T-cell (primary cell): Measurements from ENCODE around the gene SCGB1D2. TPM values are rescaled to one million over a fixed set of nuclear protein-coding genes. Genes with fewer than 3 reads are reported as not detected.

Experiments
- ATAC-seq, 4 experiments: fragments of 200-7000 bp in 3 of 4; fragments of 150-1000 bp in 1 of 4; cut with Tn5 transposase; replicated peaks in 1 of 4; 1 replicate in 3 of 4; 2 replicates in 1 of 4; pipeline ENCODE4 v1.10.0; 2021; ENCODE audit warnings: moderate library complexity in 3 of 4, mild to moderate bottlenecking in 2 of 4, moderate number of reproducible peaks in 1 of 4
- CTCF ChIA-PET, 2 donors: fragments of 300-600 bp; sonication (Branson Sonifier 250); formaldehyde crosslinking; loops; one replicate each; lab custom pipeline; 2022; ENCODE audit warnings: antibody characterized with exemption in 2 of 2; lab: Charles Lee
- POLR2A ChIA-PET, 2 donors: fragments of 300-600 bp; sonication (Branson Sonifier 250); formaldehyde crosslinking; loops; one replicate each; lab custom pipeline; 2022; ENCODE audit warnings: antibody characterized with exemption in 2 of 2; lab: Charles Lee
- DNase-seq, 35 experiments: peaks; one replicate each; pipeline versions ENCODE4 v3.0.0 to v3.0.0-alpha.2; 2013 to 2023
- H3K27ac ChIP-seq: one replicate; pipeline ENCODE4 v1.5.1; 2013; ENCODE audit warnings: low read length
- H3K27me3 ChIP-seq, 2 experiments: replicated peaks in 1 of 2; 1 replicate in 1 of 2; 2 replicates in 1 of 2; pipeline versions ENCODE4 v1.6.1 to v1.7.0; 2013; ENCODE audit warnings: low read length in 1 of 2, mixed read lengths in 1 of 2; ENCODE audit not compliant: control insufficient read depth in 2 of 2, insufficient read depth in 2 of 2; ENCODE audit errors: extremely low read depth in 1 of 2
- H3K36me3 ChIP-seq, 2 donors: 1 replicate in 1 of 2; 2 replicates in 1 of 2; pipeline versions ENCODE4 v1.6.1 to v1.7.0; 2013; ENCODE audit warnings: low read length in 1 of 2; ENCODE audit not compliant: control insufficient read depth in 2 of 2, insufficient read depth in 1 of 2; ENCODE audit errors: extremely low read depth in 1 of 2
- H3K4me1 ChIP-seq, 2 experiments: 1 replicate in 1 of 2; 2 replicates in 1 of 2; pipeline versions ENCODE4 v1.6.1 to v1.7.0; 2013; ENCODE audit warnings: low read length in 2 of 2, mixed read lengths in 1 of 2; ENCODE audit not compliant: insufficient read depth in 2 of 2, control insufficient read depth in 1 of 2; ENCODE audit errors: extremely low read depth in 1 of 2
- H3K4me3 ChIP-seq, 2 donors: 1 replicate in 1 of 2; 2 replicates in 1 of 2; pipeline versions ENCODE4 v1.5.1 to v1.7.0; 2013; ENCODE audit warnings: mild to moderate bottlenecking in 2 of 2, low read length in 1 of 2, moderate library complexity in 1 of 2; ENCODE audit not compliant: control insufficient read depth in 1 of 2; ENCODE audit errors: extremely low read depth in 1 of 2
- H3K9me3 ChIP-seq: 2 replicates; pipeline ENCODE4 v1.7.0; 2013
- H3K27ac Mint-ChIP-seq, 2 donors: one replicate each; pipeline ENCODE4 v1.8.0; 2020 to 2021; ENCODE audit warnings: mild to moderate bottlenecking in 2 of 2, mixed read lengths in 2 of 2
- H3K27me3 Mint-ChIP-seq, 2 donors: one replicate each; pipeline ENCODE4 v1.8.0; 2021 to 2022; ENCODE audit warnings: mixed read lengths in 2 of 2
- H3K36me3 Mint-ChIP-seq: one replicate; pipeline ENCODE4 v1.8.0; 2021; ENCODE audit warnings: mixed read lengths
- H3K4me1 Mint-ChIP-seq, 3 donors: one replicate each; pipeline ENCODE4 v1.8.0; 2020 to 2022; ENCODE audit warnings: mixed read lengths in 3 of 3, mild to moderate bottlenecking in 1 of 3
- H3K4me3 Mint-ChIP-seq, 3 donors: one replicate each; pipeline ENCODE4 v1.8.0; 2020 to 2022; ENCODE audit warnings: mild to moderate bottlenecking in 3 of 3, mixed read lengths in 3 of 3, moderate library complexity in 3 of 3
- H3K9me3 Mint-ChIP-seq, 3 donors: one replicate each; pipeline ENCODE4 v1.8.0; 2020 to 2022; ENCODE audit warnings: mixed read lengths in 3 of 3
- WGBS: methylation state at CpG from one replicate; pipeline ENCODE4 v1.1.5; 2013; ENCODE audit warnings: missing lambda C conversion rate; ENCODE audit not compliant: insufficient coverage; 5-methylcytosine and 5-hydroxymethylcytosine counted together
- total RNA-seq, 35 experiments: library from RNA in 6 of 35; stranded (reverse) in 6 of 35; fragments of 120-200 nt in 1 of 35; gene quantifications; one replicate each; pipeline versions ENCODE4 v1.2.1 to v1.2.4 and lab custom pipeline; 2013 to 2026

SCGB1D2 gene
- total RNA-seq, 5 donors from 2014 or later (not counting 1 experiment from before 2014, with no cell fraction given): not detected

GRCh38 chr11:62245271-62245753 is 3.3 kb downstream of the SCGB1D2 start:
- no peak overlapping the region for H3K27ac Mint-ChIP-seq
- WGBS: 23% methylated on average over 3 of the region's 6 CpGs
- no peaks in the 10 kb centered on the region for H3K4me1 ChIP-seq
- no peaks in the 10 kb centered on the region for H3K4me1 Mint-ChIP-seq
- H3K4me3 ChIP-seq: no peak overlapping the region
- peaks cover 41 to 60% of the 10 kb centered on the region in 2 donors for H3K27me3 Mint-ChIP-seq
- no peak for DNase-seq
- ChIA-PET CTCF (no interaction called here), POLR2A (no interaction called here)
- no peak overlapping the region for H3K4me3 Mint-ChIP-seq
- peaks cover 8% of the 10 kb centered on the region for H3K36me3 Mint-ChIP-seq
- no peak overlapping the region for H3K27ac ChIP-seq
- peaks cover 0 to 26% of the 10 kb centered on the region in 2 experiments for H3K27me3 ChIP-seq
- peaks cover 5 to 10% (median 9%) of the 10 kb centered on the region in 3 donors for H3K9me3 Mint-ChIP-seq
- ATAC-seq: no peak
- no peaks in the 10 kb centered on the region for H3K36me3 ChIP-seq
- no peaks in the 10 kb centered on the region for H3K9me3 ChIP-seq

DNA sequence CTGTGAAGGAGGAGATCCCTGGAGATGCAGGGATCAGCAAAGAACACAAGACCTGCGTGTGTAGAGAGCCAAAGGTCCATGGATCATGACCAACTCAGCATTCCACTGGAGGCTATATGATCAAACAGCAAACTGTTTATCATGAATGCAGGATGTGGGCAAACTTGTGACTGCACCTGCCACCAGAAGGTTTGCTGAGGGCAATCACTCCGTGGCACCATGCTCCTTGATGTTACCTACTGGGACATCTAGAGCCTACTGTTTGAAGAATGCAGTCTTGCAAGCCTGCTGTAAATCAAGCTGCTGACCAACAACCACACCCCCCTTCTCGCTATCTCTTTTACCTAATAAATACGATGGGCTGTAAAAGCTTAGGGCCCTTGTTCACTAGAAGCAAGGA is 9.7 kb downstream of the SCGB1D2 start:
- Mint-ChIP-seq H3K27ac (no peak overlapping the region), H3K27me3 (peaks cover 21 to 22% of the 10 kb centered on the region in 2 donors), H3K4me1 (no peaks in the 10 kb centered on the region), H3K9me3 (peaks cover 14 to 46% (median 38%) of the 10 kb centered on the region in 3 donors), H3K4me3 (no peak overlapping the region), H3K36me3 (peaks cover 19% of the 10 kb centered on the region)
- ChIA-PET POLR2A (no interaction called here), CTCF (interaction anchor here in 1 of 2 donors (0.6 kb wide), 1 partner anchor 89 kb away, joined by 4 read pairs; no protein-coding TSS in a partner anchor)
- DNase-seq (no peak), ATAC-seq (no peak)
- 50% methylated on average over 3 of the region's 4 CpGs for WGBS
- no peak overlapping the region for H3K4me3 ChIP-seq
- H3K36me3 ChIP-seq: no peaks in the 10 kb centered on the region
- no peak overlapping the region for H3K27ac ChIP-seq
- no peaks in the 10 kb centered on the region for H3K4me1 ChIP-seq
- H3K27me3 ChIP-seq: peaks cover 0 to 9% of the 10 kb centered on the region in 2 experiments
- no peaks in the 10 kb centered on the region for H3K9me3 ChIP-seq

DNA sequence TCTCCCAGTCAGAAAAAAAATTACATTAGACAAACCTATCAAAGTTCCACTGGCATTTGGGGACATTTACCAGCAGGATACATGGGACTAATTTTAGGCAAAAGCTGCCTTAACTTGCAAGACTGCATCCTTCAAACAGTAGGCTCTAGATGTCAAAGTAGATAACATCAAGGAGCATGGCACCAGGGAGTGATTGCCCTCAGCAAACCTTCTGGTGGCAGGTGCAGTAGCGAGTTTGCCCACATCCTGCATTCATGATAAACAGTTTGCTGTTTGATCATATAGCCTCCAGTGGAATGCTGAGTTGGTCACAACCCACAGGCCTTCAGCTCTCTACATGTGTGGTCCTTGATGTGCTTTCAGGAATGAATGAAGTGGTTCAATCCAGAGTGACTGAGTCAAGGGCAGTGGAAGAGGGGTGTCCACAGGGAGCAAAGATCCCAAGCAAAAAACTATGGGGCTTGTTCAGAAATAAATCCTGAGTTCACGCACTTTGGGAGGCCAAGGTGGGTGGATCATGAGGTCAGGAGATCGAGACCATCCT is 12.0 kb downstream of the SCGB1D2 start:
- Histone ChIP-seq H3K27me3 (peaks cover 0 to 3% of the 10 kb centered on the region in 2 experiments), H3K27ac (no peak overlapping the region), H3K4me1 (no peaks in the 10 kb centered on the region), H3K4me3 (no peak overlapping the region), H3K36me3 (no peaks in the 10 kb centered on the region), H3K9me3 (no peaks in the 10 kb centered on the region)
- Mint-ChIP-seq H3K36me3 (peaks cover 19% of the 10 kb centered on the region), H3K9me3 (peaks cover 14 to 46% (median 38%) of the 10 kb centered on the region in 3 donors), H3K4me1 (no peaks in the 10 kb centered on the region), H3K27ac (no peak overlapping the region), H3K27me3 (peaks cover 14 to 20% of the 10 kb centered on the region in 2 donors), H3K4me3 (no peak overlapping the region)
- no peak for ATAC-seq
- ChIA-PET CTCF (no interaction called here), POLR2A (no interaction called here)
- WGBS: 17% methylated on average over 1 of the region's 3 CpGs
- no peak for DNase-seq

- Histone ChIP-seq H3K27ac (no peak overlapping the region), H3K27me3 (peaks cover 0 to 2% of the 10 kb centered on the region in 2 experiments), H3K4me3 (no peak overlapping the region), H3K9me3 (no peaks in the 10 kb centered on the region), H3K4me1 (no peaks in the 10 kb centered on the region), H3K36me3 (no peaks in the 10 kb centered on the region)
- Mint-ChIP-seq H3K27me3 (peaks cover 8 to 17% of the 10 kb centered on the region in 2 donors), H3K4me3 (no peak overlapping the region), H3K36me3 (peaks cover 7% of the 10 kb centered on the region), H3K4me1 (no peaks in the 10 kb centered on the region), H3K9me3 (peaks cover 8 to 26% (median 21%) of the 10 kb centered on the region in 3 donors), H3K27ac (peak overlapping the region in 1 of 2 donors; percentile 10)
- ChIA-PET POLR2A (no interaction called here), CTCF (no interaction called here)
- ATAC-seq (no peak), DNase-seq (no peak)
- no CpG with 5 or more reads among the region's 2 CpGs for WGBS
Measured at GRCh38 chr11:62256281-62256680, 14.2 kb downstream of the SCGB1D2 start.

DNA sequence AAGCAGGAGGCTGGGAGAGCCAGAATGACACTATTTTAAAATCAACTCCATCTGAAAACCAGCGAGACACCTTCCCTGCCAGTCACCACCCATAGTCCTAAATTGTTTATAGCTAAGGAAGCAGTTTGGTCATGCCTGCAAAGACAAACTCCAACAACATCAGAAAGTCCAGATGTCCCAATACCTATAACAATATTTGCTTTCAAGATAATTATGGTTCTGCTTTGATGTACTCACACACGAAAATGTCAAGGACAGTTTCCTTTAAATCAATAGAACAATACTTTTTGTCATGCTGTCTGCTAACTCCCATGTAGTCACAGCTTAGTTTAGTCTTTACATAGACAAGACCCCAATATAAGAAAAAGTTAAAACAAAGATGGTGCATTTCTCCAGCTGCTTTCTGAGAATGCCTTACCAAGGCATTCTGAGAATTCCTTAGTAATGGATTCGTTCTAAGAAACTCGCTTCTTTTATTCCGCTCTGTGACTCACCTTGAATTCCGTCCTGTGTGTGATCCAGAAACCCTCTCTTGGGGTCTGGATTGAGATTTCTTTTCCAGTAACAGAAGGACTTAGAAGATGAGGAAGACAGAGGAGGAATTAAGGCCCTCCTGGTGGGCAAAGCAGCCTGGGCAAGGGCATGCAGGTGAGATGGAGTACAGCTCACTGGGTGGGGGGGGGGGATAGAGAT is 18.4 kb downstream of the SCGB1D2 start:
- Histone ChIP-seq H3K4me1 (no peaks in the 10 kb centered on the region), H3K4me3 (no peak overlapping the region), H3K27ac (no peak overlapping the region), H3K36me3 (no peaks in the 10 kb centered on the region), H3K27me3 (peaks cover 0 to 3% of the 10 kb centered on the region in 2 experiments), H3K9me3 (no peaks in the 10 kb centered on the region)
- POLR2A ChIA-PET: no interaction called here
- ATAC-seq: no peak
- Mint-ChIP-seq H3K9me3 (no peaks in the 10 kb centered on the region), H3K27ac (no peak overlapping the region), H3K4me1 (no peaks in the 10 kb centered on the region), H3K36me3 (no peaks in the 10 kb centered on the region), H3K4me3 (no peak overlapping the region), H3K27me3 (peaks cover 31% of the 10 kb centered on the region in 2 donors)
- 57% methylated on average over 3 of the region's 6 CpGs for WGBS
- no peak for DNase-seq
- CTCF ChIA-PET: interaction anchor here in 1 of 2 donors (0.6 kb wide), 1 partner anchor 25 kb away, joined by 5 read pairs; no protein-coding TSS in a partner anchor

DNA sequence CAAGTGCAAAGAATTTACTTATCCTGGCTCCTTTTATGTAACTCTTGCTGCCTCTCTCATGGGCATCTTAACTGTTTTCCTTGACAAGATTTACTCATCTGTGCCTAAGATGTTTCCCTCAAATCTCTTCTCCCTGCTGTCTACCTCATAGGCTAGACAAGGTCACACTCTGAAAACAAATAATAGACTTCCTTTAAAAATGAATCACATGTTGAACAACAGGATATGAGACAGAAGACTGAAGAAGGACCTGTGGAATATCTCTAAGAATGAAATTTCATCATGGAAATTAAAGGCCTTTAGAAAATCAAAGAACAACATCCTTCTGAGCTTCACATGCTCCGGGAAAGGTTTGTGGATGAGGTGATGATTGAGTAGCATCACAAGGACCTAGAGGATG is 22.0 kb downstream of the SCGB1D2 start:
- Mint-ChIP-seq H3K27me3 (peaks cover 29 to 38% of the 10 kb centered on the region in 2 donors), H3K4me1 (no peaks in the 10 kb centered on the region), H3K9me3 (no peaks in the 10 kb centered on the region), H3K4me3 (no peak overlapping the region), H3K36me3 (no peaks in the 10 kb centered on the region), H3K27ac (no peak overlapping the region)
- no peaks in the 10 kb centered on the region for H3K9me3 ChIP-seq
- no peak overlapping the region for H3K4me3 ChIP-seq
- ChIA-PET POLR2A (no interaction called here), CTCF (interaction anchor here in 1 of 2 donors (0.6 kb wide), 1 partner anchor 60 kb away, joined by 3 read pairs; no protein-coding TSS in a partner anchor)
- peaks cover 3 to 6% of the 10 kb centered on the region in 2 experiments for H3K27me3 ChIP-seq
- no peaks in the 10 kb centered on the region for H3K4me1 ChIP-seq
- no peak for ATAC-seq
- no peak overlapping the region for H3K27ac ChIP-seq
- DNase-seq: no peak
- H3K36me3 ChIP-seq: no peaks in the 10 kb centered on the region
- no CpG with 5 or more reads among the region's 1 CpG for WGBS
